ENCODE measurements around the gene ABL1.

DNA sequence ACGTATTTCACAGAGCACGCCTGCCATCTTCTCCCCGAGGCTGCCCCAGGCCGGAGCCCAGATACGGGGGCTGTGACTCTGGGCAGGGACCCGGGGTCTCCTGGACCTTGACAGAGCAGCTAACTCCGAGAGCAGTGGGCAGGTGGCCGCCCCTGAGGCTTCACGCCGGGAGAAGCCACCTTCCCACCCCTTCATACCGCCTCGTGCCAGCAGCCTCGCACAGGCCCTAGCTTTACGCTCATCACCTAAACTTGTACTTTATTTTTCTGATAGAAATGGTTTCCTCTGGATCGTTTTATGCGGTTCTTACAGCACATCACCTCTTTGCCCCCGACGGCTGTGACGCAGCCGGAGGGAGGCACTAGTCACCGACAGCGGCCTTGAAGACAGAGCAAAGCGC, 51.9 kb downstream of the ABL1 start:
- TF ChIP-seq POLR2A (IDR thresholded peaks at IDR 0.05) (no peak), POLR2AphosphoS5 (IDR thresholded peaks at IDR 0.05) (no peak)
- TF ChIP-seq, protein P1, sequence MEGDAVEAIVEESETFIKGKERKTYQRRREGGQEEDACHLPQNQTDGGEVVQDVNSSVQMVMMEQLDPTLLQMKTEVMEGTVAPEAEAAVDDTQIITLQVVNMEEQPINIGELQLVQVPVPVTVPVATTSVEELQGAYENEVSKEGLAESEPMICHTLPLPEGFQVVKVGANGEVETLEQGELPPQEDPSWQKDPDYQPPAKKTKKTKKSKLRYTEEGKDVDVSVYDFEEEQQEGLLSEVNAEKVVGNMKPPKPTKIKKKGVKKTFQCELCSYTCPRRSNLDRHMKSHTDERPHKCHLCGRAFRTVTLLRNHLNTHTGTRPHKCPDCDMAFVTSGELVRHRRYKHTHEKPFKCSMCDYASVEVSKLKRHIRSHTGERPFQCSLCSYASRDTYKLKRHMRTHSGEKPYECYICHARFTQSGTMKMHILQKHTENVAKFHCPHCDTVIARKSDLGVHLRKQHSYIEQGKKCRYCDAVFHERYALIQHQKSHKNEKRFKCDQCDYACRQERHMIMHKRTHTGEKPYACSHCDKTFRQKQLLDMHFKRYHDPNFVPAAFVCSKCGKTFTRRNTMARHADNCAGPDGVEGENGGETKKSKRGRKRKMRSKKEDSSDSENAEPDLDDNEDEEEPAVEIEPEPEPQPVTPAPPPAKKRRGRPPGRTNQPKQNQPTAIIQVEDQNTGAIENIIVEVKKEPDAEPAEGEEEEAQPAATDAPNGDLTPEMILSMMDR (IDR thresholded peaks at IDR 0.05 in 8 of 11, conservative IDR thresholded peaks at IDR 0.05 in 3 of 11): no peak
